Activated CD8-positive, alpha-beta memory T cell treated with anti-CD3 and anti-CD28 coated beads, Interleukin-2, amount 10 ng/mL, durations not matched to agents 7 days and 5 days (primary cell): ENCODE measurements around the gene OGFOD1. TPM values are rescaled to one million over a fixed set of nuclear protein-coding genes. Genes with fewer than 3 reads are reported as not detected.

Source experiments
- total RNA-seq, 2 experiments: library from RNA; stranded (reverse); gene quantifications; one replicate each; pipeline ENCODE4 v1.2.3, GENCODE V29; 2021

The OGFOD1 gene
- total RNA-seq, 2 experiments from 2014 or later = 41.9 to 63.1 TPM

Other genes starting within 250 kb of the OGFOD1 start
- gene AMFR, start 26.0 kb upstream of the OGFOD1 start, total RNA-seq = 10 to 100 TPM; 48.9 to 54.2 TPM
- 100 to 1,000 TPM; 242 to 279 TPM for gene NUDT21, start 222 bp upstream of the OGFOD1 start, total RNA-seq
- 1 to 10 TPM; 6.2 to 8.2 TPM for gene BBS2, start 68.5 kb downstream of the OGFOD1 start, total RNA-seq
- gene MT4, start 113.5 kb downstream of the OGFOD1 start, total RNA-seq = not detected
- gene MT3, start 138.0 kb downstream of the OGFOD1 start, total RNA-seq = 1 to 10 TPM in 1 of 2 experiments, not detected in 1; 3.6 TPM
- gene MT2A, start 157.0 kb downstream of the OGFOD1 start, total RNA-seq = 100 to 1,000 TPM; 121 to 125 TPM
- gene MT1E, start 174.2 kb downstream of the OGFOD1 start, total RNA-seq = 10 to 100 TPM; 41.2 to 54.1 TPM
- gene MT1M, start 181.1 kb downstream of the OGFOD1 start, total RNA-seq = not detected
- under 1 TPM in 1 of 2 experiments, not detected in 1; 0.91 TPM for gene MT1A, start 187.1 kb downstream of the OGFOD1 start, total RNA-seq
- not detected for gene MT1B, start 200.3 kb downstream of the OGFOD1 start, total RNA-seq
- 10 to 100 TPM; 11.4 to 20.6 TPM for gene MT1F, start 206.4 kb downstream of the OGFOD1 start, total RNA-seq
- 1 to 10 TPM; 2.8 to 3.4 TPM for gene MT1G, start 216.5 kb downstream of the OGFOD1 start, total RNA-seq
- not detected for gene MT1H, start 218.3 kb downstream of the OGFOD1 start, total RNA-seq
- gene MT1X, start 230.9 kb downstream of the OGFOD1 start, total RNA-seq = 10 to 100 TPM; 34.2 to 39.5 TPM